Left colon (tissue), 2 donors: Measurements from ENCODE around the gene MYCBPAP. TPM values are rescaled to one million over a fixed set of nuclear protein-coding genes. Genes with fewer than 3 reads are reported as not detected.
A peak's percentile ranks its signal among the peaks of the same experiment; 100 is the strongest.

Experiments used
- ATAC-seq: fragments of 200-7000 bp; cut with Tn5 transposase; one replicate; pipeline ENCODE4 v1.9.1; 2020; ENCODE audit warnings: mild to moderate bottlenecking, moderate library complexity
- DNase-seq, 2 donors: peaks; one replicate each; pipeline ENCODE4 v3.0.0-alpha.2; 2020
- intact Hi-C, 2 donors: fragments of 100-400 bp; cut with DNase I in 1 of 2; cut with micrococcal nuclease in 1 of 2; formaldehyde crosslinking; loops; one replicate each; pipeline versions ENCODE4 v1.11.2 to v1.14.0; 2022; cut with DNase I, micrococcal nuclease
- long read RNA-seq: library from polyadenylated mRNA; unstranded; transcript quantifications from one replicate; pipeline ENCODE4 v2.0.0, GENCODE V29; 2021
- total RNA-seq, 2 donors: library from RNA; stranded (reverse); fragmentation: NEBNext Ultra II Directional; extraction: Animal tissue kit (Norgen Biotek cat#: 25700); gene quantifications; one replicate each; pipeline ENCODE4 v1.2.1, GENCODE V29; 2021
- donor health status: DM: no; HTN: no; CAD: no.
- donor health status: DM: yes; HTN: yes; CAD: no.

The MYCBPAP gene, protein sequence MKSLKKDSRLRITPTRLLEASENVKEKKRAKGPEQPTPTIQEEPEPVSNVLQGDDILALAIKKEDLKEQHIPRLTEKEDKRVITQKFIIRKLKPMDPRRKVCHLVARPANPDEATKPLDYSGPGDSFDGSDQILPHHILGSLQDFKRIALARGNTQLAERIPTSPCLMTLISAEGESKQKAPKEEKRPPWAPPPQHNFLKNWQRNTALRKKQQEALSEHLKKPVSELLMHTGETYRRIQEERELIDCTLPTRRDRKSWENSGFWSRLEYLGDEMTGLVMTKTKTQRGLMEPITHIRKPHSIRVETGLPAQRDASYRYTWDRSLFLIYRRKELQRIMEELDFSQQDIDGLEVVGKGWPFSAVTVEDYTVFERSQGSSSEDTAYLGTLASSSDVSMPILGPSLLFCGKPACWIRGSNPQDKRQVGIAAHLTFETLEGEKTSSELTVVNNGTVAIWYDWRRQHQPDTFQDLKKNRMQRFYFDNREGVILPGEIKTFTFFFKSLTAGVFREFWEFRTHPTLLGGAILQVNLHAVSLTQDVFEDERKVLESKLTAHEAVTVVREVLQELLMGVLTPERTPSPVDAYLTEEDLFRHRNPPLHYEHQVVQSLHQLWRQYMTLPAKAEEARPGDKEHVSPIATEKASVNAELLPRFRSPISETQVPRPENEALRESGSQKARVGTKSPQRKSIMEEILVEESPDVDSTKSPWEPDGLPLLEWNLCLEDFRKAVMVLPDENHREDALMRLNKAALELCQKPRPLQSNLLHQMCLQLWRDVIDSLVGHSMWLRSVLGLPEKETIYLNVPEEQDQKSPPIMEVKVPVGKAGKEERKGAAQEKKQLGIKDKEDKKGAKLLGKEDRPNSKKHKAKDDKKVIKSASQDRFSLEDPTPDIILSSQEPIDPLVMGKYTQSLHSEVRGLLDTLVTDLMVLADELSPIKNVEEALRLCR
- total RNA-seq = 1 to 10 TPM; 2.1 to 2.8 TPM
- long read RNA-seq = 0 reads

DNA sequence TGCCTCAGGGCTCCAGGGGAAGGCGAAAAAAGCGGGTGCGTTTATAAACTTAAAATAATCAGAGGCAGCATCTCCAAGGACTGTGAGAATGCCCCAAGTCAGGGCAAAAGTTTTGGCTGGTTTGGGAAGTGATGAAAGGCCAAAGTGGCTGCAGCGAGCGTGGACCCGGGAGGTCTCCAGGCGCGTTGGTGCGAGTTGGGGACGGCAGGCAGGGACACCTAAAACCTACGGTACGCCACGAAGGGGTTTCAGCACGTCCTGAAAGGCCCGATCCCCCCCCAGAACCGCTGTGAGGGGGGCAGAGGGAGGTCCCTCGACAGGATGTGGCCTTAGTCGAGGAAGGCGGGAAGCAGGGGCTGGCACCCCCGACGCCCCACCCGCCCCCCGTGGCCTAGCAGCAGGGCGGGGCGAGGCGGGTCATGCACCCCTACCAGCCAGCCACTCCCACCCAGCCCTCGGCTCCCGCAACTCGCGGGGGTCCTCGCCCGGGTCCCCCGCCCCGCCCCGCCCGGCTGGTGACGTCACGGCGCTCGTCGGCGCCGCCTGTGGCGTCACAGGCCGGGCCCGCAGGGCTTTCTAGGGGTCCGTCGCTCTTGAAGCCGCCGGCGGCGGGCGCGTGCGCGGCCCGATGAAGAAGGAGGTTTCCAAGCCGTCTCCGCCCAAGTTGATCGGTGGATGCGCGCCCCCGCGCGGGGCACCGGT is at the start of gene MYCBPAP:
MYCBPAP (plus strand) TSS at position 569 of the 702 bp plus-strand sequence. CDS start 236 bp downstream, outside the sequence.
- DNase-seq = peak; percentile 84 to 92
- ATAC-seq = peak; percentile 63
- intact Hi-C loops = no loop called here

DNA sequence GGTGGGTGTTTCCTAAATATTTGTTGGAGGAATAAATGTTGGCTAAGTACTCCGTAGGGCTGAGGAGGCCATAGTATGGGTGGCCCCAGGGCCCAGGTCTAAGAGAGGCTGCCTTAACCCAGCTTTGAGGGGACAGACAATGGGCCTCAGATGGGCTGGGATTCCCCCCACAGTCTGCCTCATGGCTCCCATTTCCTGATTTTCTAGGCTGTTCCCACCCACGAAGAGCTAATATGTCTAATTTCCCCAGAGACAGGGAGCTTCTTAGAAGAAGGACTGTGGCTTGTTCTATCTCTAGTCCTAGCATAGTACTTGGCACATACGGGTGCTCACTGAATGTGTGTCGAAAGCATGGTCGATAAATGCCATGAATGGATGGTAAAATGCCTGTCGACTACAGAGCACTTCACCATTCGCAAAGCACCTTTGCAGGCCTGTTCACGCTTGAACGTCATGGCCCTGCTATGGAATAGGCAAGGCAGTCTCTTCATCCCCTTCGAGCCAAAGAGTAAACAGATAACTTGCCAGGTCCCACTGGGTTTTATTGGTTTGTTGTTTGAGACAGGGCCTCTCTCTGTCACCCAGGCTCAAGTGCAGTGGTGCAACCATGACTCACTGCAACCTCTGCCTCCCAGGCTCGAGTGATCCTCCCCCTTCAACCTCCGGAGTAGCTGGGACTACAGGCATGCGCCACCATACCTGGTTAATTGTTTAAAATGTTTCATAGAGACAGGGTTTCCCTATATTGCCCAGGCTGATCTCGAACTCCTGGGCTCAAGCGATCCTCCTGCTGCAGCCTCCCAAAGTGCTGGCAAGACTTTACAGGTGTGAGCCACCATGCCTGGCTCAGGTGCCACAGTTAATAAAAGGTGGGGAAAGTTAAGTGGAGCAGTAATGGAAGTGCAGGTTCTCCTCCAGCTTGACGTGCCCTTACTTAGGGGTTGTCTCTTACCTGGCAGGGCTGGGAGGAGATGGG is 49.2 kb upstream of the MYCBPAP start:
- ATAC-seq (peak; percentile 58), DNase-seq (peak; percentile 7 to 55)

DNA sequence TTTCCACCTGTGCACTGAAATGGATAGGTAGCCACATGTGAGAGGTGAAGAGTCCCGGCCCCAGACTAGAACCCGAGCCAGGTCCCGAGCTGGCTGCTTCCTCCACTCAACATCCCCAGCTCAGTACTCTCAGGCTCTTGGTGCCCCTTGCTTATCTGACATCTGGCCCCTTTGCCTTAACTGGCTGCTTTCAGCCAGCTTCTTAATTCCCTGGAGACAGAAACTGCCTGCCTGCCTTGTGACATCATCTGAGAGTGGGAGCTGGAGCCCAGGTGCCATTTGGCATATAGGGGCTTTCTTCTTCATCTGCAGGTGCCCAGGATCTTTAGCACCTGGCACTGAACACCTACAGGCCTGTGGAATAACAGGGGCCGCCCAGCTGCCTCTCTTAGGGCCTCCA is 48.5 kb upstream of the MYCBPAP start:
- intact Hi-C loops = no loop called here
- DNase-seq (no peak), ATAC-seq (no peak)

More for the DNA sequence above, 49.2 kb upstream of the MYCBPAP start:
- intact Hi-C loops = no loop called here

- ATAC-seq = no peak
- intact Hi-C loops = no loop called here
- peak in 1 of 2 donors; percentile 29 for DNase-seq
Observed at GRCh38 chr17:50460831-50461526, 47.3 kb upstream of the MYCBPAP start.

- ATAC-seq (no peak), DNase-seq (peak; percentile 2 to 22)
- intact Hi-C loops = no loop called here
Observed at GRCh38 chr17:50461550-50462132, 46.6 kb upstream of the MYCBPAP start.

DNA sequence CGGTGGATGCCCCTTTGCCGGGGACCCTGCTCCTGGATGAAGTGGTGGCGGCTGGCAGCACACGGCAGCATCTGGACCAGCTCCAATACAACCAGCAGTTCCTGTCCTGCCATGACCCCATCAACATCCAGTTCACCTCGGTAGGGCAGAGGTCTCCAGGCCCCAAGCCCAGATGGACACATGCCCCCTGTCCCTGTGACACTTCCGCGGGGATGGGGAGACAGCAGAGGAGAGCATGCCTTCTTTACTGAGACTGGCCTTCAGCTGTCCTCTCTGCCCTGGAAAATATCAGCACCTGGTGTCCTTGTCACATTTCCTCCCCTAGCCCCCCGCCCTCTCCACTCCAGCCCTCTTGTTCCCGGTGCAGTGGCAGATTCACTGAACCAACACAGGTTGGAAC is 45.8 kb upstream of the MYCBPAP start:
- intact Hi-C loops = no loop called here
- ATAC-seq (no peak), DNase-seq (no peak)

DNA sequence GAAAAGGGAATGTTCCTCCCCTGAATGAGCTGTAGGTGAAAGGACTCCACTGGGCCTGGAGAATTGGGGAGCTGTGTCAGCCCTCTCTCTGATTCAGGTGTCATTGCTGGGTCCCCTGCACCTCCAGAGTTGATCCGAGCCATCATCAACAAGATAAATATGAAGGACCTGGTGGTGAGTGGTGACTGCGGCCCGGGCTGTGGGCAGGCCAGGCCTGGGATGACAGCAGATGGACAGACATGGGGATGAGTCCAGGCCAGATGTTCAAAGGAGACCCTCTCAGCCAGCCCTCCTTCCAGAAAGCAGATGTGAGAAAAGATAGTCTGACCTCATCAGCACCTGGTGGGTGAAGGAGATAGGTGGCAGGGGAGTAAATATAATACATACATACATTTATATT is 44.1 kb upstream of the MYCBPAP start:
- intact Hi-C loops = no loop called here
- DNase-seq (no peak), ATAC-seq (no peak)

DNA sequence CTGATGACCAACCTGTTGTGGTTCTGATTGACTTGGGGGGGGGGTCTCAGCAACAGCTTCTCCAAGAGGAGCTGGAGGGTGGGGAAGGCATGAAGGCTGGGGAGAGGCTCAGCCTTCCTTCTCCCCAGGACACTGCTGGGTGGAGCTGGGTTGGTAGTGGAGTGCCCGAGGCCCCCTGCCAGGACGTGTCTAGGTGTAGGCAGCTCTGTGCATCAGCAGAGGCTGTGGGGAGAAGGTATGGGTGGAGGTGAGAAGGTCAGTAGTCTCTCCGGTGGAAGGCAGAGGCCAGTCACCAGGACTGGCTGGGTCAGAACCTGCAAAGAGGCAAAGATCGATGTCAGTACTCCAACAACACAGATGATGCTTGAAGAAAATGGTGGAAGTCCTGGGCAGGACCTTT is 43.5 kb upstream of the MYCBPAP start:
- peak in 1 of 2 donors; percentile 2 for DNase-seq

GRCh38 chr17:50465171-50465570 is 43.1 kb upstream of the MYCBPAP start:
- intact Hi-C loops = no loop called here
- ATAC-seq (no peak), DNase-seq (no peak)

More for the DNA sequence above, 43.5 kb upstream of the MYCBPAP start:
- intact Hi-C loops = no loop called here
- no peak for ATAC-seq

DNA sequence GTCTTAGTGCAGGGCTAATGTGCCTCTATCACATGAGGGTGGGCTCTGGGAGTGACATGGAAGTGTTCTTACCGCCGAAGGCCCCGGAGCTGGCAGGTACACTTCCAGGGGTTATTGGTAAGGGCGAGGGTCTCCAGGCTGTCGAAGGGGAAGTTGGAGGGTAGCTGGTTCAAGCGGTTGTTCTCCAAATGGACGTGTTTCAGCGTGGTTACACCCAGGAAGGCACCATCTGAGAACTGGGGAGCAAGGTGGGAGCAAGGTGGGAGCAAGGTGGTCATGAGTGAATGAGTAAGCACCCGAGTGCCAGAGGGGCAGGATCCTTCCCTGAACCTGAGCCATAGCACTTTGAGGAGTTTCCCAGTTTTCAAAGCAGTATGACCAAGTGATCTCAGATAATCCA is 42.6 kb upstream of the MYCBPAP start:
- no peak for ATAC-seq
- intact Hi-C loops = no loop called here

GRCh38 chr17:50466371-50467113 is 41.7 kb upstream of the MYCBPAP start:
- DNase-seq (peak; percentile 84 to 88), ATAC-seq (peak; percentile 78)
- intact Hi-C loops = no loop called here

More for the DNA sequence above, 42.6 kb upstream of the MYCBPAP start:
- DNase-seq = no peak

GRCh38 chr17:50467114-50467854 is 41.0 kb upstream of the MYCBPAP start:
- ATAC-seq (peak; percentile 8), DNase-seq (no peak)
- intact Hi-C loops = no loop called here

- no peak for ATAC-seq
- intact Hi-C loops = no loop called here
- DNase-seq = no peak
Observed at GRCh38 chr17:50467855-50468303, 40.4 kb upstream of the MYCBPAP start.

- intact Hi-C loops = no loop called here
- no peak for ATAC-seq
- peak in 1 of 2 donors; percentile 26 for DNase-seq
Observed at GRCh38 chr17:50468304-50469207, 39.7 kb upstream of the MYCBPAP start, which contains the start of gene CHAD. TSS of gene CHAD (minus strand) at chr17:50468880. CDS start at chr17:50468813, 67 bp downstream.
